NCI-H2227 (cell line): Measurements from ENCODE around the gene AGBL4.
A peak's percentile ranks its signal among the peaks of the same experiment; 100 is the strongest.
"Not testable (repeated sequence)": the region's sequence is repeated elsewhere in the genome, so short reads cannot be mapped to it uniquely, and the experiment has no call there.

Source experiments
- DNase-seq: peaks from one replicate; lab custom pipeline; 2025; ENCODE audit not compliant: unreplicated experiment; lab: John Stamatoyannopoulos, UW

The AGBL4 gene

GRCh38 chr1:49319426-49319963, 704.3 kb downstream of the AGBL4 start:
- DNase-seq = no peak

- DNase-seq = no peak
These were observed 705.5 kb downstream of the AGBL4 start for GRCh38 chr1:49318218-49318617.

GRCh38 chr1:49307457-49307856, 716.3 kb downstream of the AGBL4 start:
- no peak for DNase-seq

- no peak for DNase-seq
These were observed 717.2 kb downstream of the AGBL4 start for GRCh38 chr1:49306507-49307070.

GRCh38 chr1:49302400-49302799, 721.4 kb downstream of the AGBL4 start:
- DNase-seq = not testable (repeated sequence)

GRCh38 chr1:49298304-49298703, 725.5 kb downstream of the AGBL4 start:
- DNase-seq = no peak

GRCh38 chr1:49297783-49298182, 726.0 kb downstream of the AGBL4 start:
- DNase-seq = no peak

- DNase-seq = no peak
These were observed 729.2 kb downstream of the AGBL4 start for GRCh38 chr1:49294539-49294938.

DNA sequence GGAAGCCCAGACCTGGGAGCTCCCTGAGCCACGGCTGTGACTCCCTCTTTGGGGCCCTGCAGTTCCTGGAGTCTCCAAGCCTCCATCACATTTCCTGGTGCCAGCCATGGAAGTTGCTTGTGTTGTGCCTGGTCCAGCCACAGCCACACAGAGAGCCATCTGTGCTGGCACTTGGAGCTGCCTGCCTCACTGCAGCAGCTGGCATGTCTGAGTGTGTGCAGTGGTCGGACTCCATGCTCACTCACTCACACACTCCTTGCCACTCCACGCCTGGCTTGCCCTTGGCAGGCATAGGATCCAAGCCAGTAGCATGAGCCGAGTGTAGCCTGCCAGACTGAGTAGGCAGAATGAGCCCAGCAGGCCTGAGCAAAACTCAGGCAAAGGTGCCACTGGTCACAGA, 730.7 kb downstream of the AGBL4 start:
- no peak for DNase-seq

GRCh38 chr1:49257211-49258049, 766.3 kb downstream of the AGBL4 start:
- DNase-seq = peak; percentile 53

DNA sequence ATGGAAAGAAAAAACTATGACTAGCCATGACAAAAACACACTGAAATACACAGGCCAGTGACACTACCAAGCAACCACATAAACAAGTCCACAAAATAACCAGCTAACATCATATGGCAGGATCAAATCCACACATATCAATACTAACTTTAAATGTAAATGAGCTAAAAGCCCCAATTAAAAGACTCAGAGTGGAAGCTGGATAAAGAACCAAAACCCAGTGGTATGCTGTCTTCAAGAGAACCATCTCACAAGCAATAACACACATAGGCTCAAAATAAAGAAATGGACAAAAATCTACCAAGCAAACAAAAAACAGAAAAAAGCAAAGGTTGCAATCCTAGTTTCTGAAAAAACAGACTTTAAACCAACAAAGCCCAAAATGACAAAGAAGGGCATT, 770.8 kb downstream of the AGBL4 start:
- no peak for DNase-seq

DNA sequence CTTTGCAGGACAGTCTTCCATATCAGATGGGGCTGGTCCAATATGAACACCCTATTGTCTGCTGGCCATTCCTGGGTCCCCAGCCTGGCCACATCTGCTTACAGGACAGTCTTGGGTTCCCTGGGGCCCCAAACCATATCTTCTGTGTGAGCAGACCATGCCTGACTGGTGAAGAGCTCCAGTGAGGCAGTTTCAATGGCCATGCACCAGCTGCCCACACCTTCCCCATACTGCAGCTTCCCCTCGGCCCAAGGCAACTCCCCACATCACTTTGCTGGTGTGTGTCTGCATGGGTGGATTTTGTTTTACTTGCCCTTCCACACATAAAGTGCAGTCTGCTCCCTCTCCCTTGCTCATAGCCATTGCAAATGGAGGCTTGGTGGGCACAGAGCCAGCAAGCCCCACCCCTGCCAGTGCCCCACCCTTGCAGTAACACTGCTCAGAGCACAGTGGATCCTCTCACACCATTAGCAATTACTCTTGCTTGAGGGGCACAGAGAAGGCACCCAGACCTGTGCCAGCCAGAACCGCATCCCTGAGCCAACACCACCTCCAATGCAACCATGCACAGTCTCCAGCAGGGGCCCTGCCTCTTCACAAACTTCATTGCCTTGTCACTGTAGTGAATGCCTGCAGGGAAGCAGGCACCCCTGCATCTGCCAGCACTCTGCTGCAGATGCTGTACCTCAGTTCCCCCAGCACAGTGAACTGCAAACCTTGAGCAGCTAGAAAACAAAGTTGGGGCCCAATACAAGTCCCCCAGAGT, 772.6 kb downstream of the AGBL4 start:
- DNase-seq = no peak

DNA sequence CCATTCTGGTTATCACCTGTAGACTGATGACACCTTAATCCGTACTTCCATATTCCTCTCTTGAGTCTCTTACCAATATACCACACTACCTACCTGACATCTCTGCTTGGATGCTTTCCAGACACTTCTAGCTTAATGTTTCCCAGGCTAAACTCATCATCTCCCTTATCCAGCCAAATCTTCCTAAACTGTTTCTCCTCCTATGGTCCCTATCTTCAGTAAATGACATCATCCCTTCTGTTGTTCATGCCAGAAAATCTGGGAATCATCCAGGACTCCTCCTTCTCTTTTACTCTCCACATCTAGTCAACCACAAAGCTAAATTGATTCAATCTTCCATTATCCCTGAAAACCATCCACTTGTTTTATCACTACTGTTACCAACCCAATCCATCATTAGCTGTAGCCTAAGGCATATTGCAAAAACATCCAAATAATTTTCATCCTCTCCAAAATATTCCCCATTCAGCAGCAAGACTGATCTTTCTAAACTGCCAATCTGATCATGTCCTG, 783.0 kb downstream of the AGBL4 start:
- DNase-seq = no peak

DNA sequence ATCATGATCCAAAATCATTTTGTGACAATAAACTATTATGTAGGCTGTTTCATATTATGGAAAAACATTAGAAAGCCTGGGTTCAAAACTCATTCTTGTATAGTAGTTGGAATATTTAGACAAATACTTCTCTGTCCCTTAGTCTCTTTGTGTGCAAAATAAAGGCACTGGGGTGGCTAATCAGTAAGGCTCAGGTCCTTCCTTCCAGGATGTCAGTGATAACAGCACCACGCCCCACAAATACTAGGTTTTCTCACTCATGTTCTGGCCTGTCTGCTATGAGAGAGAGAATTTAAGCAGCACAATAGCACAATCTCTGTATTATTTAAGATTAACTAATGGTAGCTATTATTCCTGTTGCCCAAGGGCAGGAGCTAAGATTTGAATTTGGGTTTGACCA, 788.8 kb downstream of the AGBL4 start:
- no peak for DNase-seq

DNA sequence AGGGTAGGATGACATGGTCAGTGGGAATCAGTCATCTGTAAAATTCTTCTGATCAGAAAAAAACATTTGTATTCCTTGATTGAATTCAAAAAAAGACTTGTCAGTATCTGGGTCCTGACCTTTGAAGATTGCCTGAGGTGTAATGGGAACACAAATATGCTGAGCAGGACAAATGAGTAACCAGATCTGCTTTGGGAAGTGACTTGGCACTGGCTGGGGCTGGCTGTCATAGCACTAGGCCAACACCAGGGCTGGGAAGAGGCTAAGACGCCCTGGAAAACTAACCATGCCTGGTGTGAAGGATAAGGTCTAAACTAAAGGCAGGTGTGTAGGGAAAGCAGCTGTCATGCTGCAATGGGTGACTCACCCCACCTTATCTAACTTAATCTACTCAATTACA, 794.2 kb downstream of the AGBL4 start:
- DNase-seq = no peak

DNA sequence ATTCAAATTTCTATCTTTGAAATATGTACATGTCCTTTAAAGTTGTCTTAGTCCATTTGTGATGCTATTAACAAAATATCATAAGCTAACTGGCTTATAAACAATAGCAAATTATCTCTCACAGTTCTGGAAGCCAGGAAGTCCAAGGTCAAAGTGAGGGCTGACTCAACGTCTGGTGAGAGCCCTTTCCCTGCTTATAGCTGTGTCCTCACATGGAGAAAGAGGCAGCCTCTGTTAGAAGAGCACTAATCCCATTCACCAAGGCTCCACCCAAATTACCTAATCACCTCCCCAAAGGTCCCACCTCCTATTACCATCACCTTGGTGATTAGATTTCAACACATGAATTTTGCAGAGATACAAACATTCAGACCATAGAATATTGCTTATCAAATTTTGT, 797.0 kb downstream of the AGBL4 start:
- no peak for DNase-seq

- DNase-seq = no peak
These were observed 798.3 kb downstream of the AGBL4 start for GRCh38 chr1:49225464-49225863.

DNA sequence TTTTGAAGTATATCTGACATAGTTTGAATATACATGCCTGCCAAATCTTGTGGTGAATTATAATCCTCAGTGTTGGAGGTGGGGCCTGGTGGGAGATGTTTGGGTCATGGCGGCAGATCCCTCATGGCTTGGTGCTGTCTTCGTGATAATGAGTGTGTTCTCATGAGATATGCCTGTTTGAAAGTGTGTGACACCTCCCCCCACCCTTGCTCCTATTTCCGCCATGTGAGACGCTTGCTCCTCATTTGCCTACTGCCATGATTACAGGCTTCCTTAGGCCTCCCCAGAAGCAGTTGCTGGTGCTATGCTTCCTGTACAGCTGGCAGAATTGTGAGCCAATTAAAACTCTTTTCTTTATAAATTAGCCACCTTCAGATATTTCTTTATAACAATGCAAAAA, 810.5 kb downstream of the AGBL4 start:
- no peak for DNase-seq

DNA sequence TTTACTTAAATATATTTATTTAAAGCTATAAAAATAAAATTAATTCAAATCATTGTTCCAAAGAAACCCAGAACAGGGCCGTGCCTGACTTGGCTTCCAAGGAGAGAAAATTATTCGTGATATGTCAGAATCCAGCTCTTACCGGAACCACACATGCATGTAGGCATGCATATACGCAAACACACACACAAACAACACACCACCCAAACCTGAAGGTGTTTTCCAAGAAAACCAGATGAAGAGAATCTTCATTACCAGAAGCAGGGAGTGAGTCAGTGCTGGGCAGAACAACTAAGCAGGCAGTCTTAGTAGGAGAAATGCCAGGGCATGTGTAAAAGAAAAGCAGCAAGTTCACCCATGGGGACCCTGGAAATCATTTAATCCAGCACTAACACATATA, 815.0 kb downstream of the AGBL4 start:
- no peak for DNase-seq

GRCh38 chr1:49204720-49205119, 819.0 kb downstream of the AGBL4 start:
- DNase-seq = no peak

- no peak for DNase-seq
These were observed 823.0 kb downstream of the AGBL4 start for GRCh38 chr1:49200738-49201137.

DNA sequence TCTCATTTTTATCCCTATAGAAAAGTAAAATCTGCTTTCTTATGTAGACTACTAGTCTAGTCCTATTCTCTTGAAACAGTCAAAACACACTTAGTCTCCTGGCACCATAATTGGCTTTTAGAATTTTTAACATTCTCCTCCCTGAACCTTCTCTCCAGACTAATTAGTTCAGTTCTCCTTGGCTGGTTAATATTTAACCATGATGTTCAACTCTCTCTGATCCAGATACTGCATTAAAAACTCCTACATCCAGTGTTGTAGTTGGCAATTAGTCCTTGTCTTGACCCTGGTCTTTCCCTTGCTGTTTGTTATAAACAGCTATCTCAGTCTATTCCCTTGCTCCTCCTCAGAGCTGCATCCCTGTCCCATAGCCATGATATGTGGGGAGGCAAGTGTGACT, 824.2 kb downstream of the AGBL4 start:
- no peak for DNase-seq
